ENCODE measurements around the gene TMEM187. TPM values are rescaled to one million over a fixed set of nuclear protein-coding genes. Genes with fewer than 3 reads are reported as not detected.

TMEM187 gene
- total RNA-seq, 1 experiment from 2014 or later: 0.86 TPM

GRCh38 chrX:153934762-153935325 is 37.7 kb upstream of the TMEM187 start, which contains the start of gene NAA10:
NAA10 (minus strand) TSS chrX:153935037; CDS start chrX:153934904, 133 bp downstream.
- DNase-seq (ENCODE audit: low read depth): peak; percentile 83

- DNase-seq (ENCODE audit: low read depth): no peak
Observed at GRCh38 chrX:153935326-153935851, 37.2 kb upstream of the TMEM187 start.

- no peak for DNase-seq (ENCODE audit: low read depth)
Observed at GRCh38 chrX:153937056-153937455, 35.5 kb upstream of the TMEM187 start.

GRCh38 chrX:153938226-153938786 is 34.2 kb upstream of the TMEM187 start:
- no peak for DNase-seq (ENCODE audit: low read depth)

GRCh38 chrX:153939573-153939972 is 33.0 kb upstream of the TMEM187 start:
- DNase-seq (ENCODE audit: low read depth): no peak

- no peak for DNase-seq (ENCODE audit: low read depth)
Observed at GRCh38 chrX:153941336-153942252, 31.0 kb upstream of the TMEM187 start.

- no peak for DNase-seq (ENCODE audit: low read depth)
Observed at GRCh38 chrX:153944140-153944799, 28.3 kb upstream of the TMEM187 start, which contains the start of gene RENBP. RENBP (minus strand) TSS chrX:153944643; CDS start chrX:153944610, 33 bp downstream.

- DNase-seq (ENCODE audit: low read depth): no peak
Observed at GRCh38 chrX:153944800-153945150, 27.8 kb upstream of the TMEM187 start.

- DNase-seq (ENCODE audit: low read depth): no peak
Observed at GRCh38 chrX:153945956-153946943, 26.3 kb upstream of the TMEM187 start.

GRCh38 chrX:153947009-153947769 is 25.4 kb upstream of the TMEM187 start:
- peak; percentile 70 for DNase-seq (ENCODE audit: low read depth)

GRCh38 chrX:153948002-153948466 is 24.5 kb upstream of the TMEM187 start:
- no peak for DNase-seq (ENCODE audit: low read depth)

- DNase-seq (ENCODE audit: low read depth): no peak
Observed at GRCh38 chrX:153948847-153949805, 23.4 kb upstream of the TMEM187 start.

- no peak for DNase-seq (ENCODE audit: low read depth)
Observed at GRCh38 chrX:153950127-153950526, 22.4 kb upstream of the TMEM187 start.

GRCh38 chrX:153951683-153952372 is 20.7 kb upstream of the TMEM187 start:
- no peak for DNase-seq (ENCODE audit: low read depth)

GRCh38 chrX:153952373-153953026 is 20.1 kb upstream of the TMEM187 start:
- no peak for DNase-seq (ENCODE audit: low read depth)

- peak; percentile 63 for DNase-seq (ENCODE audit: low read depth)
Observed at GRCh38 chrX:153953342-153953830, 19.2 kb upstream of the TMEM187 start.

- DNase-seq (ENCODE audit: low read depth): no peak
Observed at GRCh38 chrX:153953892-153954557, 18.5 kb upstream of the TMEM187 start.

Data from Daoy (cell line).